NCI-H146 (cell line): ENCODE data around the gene TLE3.

Source experiments
- DNase-seq: peaks from one replicate; lab custom pipeline; 2025; lab: John Stamatoyannopoulos, UW

TLE3 gene

DNA sequence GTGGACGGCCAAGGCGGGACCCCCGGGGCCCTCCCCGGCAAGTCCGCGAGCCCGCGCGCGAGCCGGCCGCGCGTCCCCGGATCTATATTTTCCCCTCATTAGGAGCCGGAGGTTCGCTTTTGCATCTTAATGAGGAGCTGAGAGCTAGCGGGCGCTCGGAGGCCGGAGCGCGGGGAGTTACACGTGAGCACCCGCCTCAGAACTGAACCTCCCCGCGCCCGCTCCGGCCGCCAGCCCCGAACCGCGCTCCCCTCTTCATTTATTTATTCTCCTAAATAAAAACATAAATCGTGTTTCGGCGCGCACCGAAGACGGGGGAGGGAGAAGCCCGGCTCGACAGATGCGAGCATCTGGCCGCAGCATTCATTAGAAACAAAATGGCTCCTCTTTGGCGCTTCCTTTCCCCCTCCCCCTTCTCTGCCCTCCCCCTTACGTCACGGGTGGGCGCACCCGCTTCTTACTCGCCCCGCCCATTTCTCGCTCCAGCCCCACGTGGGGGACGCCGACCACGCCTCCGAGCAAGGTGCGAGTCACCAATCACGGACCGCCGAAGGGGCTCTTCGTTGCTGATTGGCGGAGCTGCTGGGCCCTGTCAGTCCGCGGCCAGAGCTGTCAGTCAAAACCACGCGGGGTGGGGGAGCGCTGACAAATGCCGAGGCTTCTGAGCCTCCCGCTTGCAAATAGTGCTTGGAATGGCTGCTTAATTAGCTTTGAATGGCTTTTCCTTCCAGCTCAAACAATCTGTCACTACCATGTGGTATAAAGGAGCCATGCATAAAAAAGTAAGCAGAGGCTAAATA, 1.6 kb upstream of the TLE3 start:
- peak; percentile 98 for DNase-seq

DNA sequence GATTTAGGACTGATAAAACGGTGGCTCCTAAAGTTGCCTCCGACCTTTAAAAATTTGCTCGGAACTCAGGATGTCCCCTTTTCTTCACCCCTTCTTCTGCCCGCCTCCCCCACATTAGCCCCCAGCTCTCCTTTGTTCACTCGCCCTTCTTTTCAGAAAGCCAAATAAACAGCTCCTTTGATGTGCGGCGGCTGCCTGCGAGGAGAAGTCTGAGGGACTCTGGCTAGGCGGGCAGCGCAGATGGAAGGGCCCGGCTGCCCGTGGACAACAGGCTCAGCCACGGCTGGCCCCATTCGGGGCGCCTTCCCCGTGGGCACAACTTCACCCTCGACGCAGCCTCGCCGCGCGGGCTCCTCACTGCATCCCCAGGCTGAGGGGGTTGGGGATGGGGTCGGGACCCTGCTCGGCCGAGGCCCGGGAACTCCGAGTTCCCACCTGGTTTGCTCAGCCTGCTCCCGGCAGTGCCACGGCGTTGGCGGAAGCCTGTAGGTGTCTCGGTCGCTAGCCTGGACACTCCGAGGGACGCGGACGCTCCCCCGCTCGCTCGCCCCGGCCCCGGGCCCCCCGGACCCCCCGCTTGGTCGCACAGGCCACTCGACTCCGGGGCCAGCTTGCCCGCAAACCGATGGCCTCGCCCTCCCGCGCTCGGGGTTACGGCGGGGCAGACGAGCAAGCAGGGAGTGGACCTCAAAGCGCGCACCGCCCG, 897 bp upstream of the TLE3 start:
- peak; percentile 53 for DNase-seq

DNA sequence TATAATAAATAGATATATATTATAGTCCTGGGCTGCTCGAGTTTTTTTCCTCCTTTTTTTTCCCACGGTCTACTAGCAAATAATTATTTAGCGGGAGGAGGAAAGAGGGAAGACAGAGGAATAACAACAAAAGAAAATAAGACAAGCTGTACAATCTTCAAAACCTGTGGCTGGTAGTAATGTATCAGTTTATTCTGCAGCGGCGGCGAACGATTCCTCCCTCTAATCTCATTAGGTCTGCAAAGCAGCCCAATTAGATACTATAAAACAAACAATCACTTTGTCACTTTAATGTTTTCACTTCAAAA, 390 bp upstream of the TLE3 start:
- no peak for DNase-seq

DNA sequence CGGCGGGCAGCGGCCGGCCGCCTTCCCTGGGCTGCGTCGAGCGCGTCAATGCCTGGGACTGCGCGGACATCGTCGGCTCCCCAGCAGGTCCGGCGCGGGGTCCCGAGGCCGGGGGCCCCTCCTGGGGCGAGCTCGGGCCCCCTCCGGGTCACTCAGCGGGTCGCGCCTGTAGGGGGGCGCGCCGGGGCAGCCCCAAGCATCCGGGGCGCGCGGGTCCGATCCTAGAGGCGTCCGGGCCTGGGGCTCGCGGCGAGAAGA, 725 bp downstream of the TLE3 start:
- DNase-seq, result no peak

DNA sequence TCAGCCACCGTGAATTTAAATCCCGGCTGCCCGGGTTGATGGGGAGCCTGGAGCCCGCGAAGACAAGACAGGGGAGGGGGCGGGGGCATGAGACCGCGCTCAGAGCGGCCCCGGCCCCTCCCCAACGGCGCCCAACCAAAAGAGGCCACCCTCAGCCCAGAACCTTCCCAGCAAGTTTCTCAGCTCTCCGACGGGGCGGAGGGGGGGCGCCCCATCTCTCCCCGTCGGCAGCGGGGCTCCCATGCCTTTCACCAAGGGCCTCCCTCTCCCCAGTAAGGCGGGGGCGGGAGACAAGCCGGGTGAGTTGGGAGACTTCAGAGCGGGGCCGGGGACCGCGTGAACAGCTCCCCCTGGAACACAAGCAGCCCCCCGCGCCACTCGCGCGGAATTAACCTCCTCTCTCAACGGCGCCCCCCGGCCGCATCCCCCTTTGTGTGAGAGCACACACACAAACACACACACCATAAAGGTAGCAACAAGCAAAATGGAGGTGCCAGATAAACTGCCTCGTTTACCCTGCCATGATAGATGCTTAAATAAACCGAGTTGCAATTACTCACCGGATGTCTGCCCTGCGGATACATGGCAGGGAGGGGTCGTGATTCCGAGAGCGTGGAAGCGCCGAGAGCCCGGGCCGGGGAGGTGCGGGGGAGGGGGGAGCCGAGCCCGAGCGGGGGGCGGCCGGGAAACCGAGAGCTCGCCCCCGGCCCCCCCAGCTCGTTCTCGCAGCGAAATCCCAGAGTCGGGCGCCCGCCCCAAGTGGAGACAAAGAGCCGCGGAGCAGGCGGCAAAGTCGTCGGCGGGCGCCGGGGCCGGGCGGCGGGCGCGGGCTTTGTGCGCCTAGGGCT, 1.3 kb downstream of the TLE3 start:
- peak; percentile 40 for DNase-seq

DNA sequence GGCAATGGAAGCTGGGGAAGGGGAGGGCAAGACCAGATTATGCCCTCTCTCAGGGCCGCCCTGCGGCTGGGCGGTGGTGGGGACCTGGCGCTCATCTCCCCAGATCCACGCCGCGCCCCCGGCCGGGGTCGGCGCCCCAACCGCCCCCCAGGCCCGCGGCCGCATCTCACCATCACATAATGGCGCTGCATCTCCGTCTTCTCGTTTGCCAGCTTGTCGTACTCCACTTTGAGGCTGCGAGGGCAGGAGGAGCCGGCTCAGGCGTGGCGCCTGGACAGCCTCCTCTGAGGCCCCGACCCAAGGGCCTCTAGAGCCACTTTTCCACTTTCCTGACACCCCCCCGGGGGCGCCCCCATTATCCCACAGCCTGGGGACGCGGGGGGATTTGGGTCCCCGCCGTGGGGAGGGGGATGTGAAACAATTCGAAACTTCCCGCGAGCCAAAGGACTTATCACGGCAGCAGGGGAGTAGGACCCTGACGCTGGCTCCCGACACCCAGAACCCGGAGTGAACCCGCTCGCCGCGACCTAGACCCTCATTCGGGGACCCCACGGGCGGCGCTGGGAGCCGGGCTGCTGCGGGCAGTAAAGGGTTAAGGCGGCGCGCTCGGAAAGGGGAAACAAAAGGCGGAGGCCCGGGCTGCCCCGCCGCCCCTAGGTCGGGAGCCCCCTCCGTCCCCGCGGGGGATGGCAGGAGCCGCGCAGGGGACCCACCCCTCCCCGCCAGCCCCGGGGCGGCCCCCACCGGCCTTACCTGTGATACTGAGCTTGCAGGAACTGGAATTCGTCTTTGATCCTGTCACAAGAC, 2.1 kb downstream of the TLE3 start:
- DNase-seq, result no peak

DNA sequence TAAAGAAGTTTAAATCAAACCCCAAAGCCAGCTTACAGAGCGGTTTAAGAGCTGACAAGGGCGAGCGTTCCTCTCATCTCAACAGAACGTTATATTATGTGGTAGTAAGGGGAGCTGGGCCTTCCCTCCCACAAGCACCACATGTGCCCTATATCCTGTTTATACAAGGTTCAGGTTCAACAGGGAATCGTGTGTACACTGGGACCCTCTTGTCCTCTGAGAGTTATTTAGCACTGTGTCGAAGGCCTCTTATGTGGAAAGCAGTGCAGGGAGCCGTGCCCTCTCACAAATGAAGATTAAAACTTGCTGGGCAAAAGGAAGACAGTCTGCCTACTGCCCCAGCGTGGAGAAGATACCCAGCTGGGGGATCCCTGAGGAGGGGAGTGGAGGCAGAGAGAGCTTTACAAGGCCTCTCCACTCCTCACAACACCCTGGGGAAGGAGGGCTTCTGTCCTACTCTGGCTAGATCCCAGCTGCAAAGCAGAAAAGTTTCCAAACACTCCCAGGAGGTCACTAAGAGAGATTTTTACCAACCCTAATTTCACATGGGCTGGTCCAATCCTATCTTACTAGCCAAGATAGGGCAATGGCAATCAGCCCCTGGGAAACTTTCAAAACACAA, 2.9 kb downstream of the TLE3 start:
- no peak for DNase-seq

DNA sequence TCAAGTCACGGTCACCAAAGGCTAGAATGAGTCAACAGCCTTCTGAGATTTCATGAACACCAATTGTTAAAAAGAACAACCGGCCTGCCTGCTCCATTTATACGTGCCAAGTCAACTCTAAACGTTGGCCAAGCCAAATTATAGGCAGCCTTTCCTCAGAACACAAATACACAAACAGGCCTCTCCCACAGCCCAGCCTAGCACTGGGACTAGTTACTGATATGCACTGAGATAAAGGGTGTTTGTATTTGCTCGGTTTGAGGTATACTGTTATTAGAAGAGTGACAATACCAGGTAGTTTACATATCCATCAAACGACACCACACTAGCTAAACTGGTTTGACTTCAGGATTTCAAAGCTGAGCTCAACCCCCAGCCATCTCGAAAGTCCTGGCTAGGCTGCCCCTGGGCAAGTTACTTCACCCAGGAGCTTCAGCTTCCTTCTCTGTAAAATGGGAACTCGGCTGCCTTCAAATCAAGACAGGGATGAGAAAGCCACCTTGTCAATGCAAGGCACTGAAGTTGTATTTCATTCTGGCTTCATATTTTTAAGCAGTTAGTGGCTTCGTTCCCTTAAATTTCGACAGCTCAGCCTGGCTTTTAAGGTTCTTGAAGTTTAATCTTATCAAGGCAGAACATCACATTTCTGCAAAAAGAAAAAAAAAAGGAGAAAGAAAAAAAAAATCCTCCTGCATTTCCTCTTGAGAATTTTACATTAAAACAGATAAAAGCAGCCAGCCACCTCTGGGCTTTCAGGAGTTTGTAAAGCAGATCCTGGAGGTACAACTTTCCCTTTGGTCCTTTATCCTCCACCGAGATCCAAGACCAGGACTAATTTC, 4.0 kb downstream of the TLE3 start:
- no peak for DNase-seq

DNA sequence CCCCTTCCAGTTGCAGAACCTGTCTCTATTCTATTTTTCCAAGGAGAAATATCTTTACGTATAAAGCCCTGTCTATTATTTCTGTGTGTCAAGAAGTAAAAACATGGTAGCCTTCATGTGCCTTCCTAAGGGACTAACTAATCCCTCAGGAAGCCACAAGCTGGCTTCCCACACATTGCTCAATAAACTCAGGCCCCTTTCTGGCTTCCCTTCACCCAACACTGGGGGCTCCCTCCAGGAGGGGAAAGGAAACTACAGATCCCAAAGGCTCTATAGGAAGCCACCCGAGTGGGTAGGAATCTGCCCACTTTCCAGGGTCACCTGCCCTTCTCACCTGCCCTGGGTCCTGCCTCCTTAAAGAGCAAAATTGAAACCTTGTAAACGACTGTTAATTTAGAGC, 4.6 kb downstream of the TLE3 start:
- no peak for DNase-seq

DNA sequence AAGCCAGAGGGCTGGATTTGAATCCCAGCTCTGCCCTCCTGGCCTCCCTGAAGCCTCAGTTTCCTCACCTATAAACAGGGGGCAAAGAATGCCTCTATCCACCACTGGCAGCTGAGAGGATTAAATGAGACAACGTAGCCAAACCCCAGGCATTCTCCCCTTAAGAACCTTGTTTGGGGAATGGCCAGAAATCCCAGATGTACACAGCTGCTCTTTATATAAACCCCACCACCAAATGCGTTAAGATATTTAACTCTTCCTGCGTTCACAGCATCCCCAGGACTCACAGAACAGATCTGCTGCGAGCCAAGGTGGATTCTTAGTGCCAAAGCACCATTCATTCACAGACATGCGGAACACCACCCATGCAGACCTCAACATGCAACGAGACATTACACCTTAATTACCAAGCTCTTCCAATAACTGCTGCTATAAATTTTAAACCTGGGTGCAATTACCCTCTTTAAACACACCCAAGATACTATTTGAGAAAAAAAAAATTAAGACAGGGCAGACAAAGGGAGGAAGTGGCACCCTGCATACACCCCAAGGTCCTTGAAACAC, 5.2 kb downstream of the TLE3 start:
- DNase-seq, result no peak

DNA sequence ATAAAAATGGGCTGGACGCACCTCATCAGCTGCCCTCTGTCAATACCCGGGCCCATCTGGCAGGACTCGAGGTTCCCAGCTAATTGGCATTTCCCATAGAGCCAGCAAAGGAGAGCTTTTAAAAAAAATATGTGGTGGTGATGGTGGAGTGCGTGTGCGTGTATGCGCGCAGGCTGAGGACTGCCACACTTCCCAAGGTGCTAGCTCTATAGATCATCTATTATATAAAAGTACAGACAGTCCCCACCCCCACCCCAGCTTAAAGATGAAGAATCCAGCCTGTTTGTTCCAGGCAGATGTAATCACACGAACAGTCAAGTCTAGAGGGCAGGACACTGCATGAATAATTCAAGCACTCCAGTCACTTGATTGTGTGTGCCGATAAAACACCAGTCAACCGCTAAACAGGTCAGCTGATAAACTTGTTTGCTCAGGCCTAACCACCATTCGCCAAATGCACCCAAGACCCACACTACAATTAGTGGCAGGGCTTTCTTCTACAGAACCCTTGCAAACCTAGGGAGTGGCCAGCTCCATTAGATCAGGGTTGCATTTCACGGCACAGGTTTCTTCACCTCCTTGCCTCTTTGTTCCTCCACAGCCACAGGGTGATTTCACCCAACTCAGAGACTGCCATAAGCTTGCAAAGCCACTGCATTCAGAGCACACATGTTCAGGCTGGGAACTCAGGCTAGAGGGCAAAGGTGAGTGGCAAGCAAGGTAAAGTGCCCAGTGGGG, 5.8 kb downstream of the TLE3 start:
- peak; percentile 72 for DNase-seq

DNA sequence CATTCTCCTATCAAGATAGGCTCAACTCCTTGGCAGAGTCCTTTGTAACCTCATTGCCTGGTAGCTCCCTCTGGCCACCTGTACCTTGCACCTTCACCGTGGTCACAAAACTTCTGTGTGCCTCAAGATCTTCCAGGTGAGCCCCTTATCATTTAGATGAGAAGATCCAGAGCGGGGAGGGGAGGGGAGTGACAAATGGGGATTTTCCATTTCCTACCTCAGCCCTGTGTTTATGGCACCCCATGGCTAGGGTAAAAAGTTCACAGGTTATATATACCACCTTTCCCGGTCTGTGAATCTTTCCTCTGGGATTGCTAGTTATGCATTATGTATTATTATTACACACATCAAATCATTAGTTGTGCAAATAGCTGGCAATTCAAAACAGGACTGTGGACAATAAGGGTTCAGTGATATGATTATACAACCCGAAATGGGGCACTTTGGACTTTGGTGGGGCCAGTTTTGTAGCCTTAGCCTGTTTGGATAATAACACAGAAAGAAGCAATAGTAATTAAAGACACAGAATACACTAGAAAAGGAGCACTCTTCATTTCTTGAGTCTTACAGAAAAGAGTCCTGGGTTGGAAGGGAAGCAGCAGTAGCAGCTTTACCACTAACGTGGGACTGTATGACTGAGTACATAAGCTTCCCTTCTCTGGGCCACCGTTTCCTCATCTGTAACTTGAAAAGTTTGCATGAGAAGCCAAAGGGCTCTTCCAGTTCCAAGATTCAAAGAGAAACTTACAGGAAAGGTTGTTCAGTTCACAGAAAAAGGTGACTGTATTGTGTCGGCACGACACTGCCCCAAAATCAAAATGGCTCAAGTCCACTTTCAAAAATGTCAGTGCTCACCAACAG, 7.1 kb downstream of the TLE3 start:
- DNase-seq, result no peak

DNA sequence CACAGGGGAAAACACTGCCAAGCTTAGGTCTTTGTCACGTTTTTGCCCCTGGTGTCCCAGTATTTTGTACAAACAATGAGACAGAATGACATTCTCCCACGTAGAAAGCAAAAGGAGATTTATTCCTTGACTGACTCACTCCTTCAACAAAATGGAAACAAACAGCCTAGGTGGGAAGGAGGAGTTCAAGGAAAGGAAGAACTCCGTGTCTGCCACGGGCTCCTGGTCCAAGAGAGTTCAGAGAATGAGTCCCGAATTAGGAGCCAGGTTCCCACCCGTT, 8.1 kb downstream of the TLE3 start:
- no peak for DNase-seq

DNA sequence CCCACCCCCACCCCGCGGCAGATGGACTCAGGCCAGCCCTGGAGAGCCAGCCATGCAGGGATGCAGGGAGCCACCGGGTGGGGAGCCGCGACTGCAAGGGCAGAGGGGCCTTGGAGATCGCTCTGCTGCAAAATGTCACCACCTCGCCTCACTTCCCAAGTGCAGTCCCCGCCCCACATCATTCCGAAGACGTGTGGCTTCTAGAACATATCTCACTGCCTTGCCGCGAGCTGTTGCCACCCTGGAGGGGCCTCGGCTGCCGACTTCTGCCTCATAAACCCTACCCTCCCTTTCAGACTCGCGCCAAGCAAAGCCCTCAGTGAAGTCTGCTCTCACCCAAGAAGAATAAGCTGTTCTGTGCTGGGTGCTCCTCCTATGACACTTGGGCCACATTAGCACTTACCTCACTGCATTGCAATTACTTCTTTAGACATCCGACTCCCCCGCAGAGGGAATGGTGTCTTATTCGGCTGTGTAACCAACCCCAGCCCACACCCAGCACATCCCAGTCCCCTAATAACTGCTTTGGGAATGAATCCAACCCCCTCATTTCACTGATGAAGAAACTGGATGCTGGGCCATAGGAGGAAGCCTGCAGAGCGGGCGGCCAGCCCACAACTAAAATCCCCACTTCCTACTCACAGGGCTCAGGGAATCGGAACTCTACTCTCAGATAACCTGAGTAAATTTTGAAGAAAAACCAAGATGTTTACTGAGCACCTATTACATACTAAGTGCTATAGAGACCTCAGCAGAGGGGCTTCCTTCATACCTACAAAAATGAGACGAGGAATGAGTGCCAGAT, 8.6 kb downstream of the TLE3 start:
- no peak for DNase-seq

DNA sequence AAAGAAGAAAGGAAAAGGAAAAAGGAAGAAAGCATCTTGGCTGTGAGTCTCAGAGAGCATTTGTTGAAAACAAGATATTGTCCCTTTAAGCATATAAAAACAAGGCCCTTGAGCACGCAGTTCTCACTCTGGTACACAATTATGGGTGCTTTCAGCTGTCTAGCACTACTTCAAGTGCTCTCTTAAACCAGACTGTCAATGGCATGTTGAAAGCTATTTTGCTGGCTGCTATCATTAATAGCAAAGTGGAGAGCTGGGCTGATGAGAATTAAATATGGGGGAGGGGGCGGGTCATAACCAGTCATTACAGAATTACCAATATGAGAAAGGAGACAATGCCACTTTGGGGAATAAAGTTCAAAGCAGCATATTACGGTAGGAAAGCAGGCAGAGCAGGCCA, 9.3 kb downstream of the TLE3 start:
- no peak for DNase-seq

DNA sequence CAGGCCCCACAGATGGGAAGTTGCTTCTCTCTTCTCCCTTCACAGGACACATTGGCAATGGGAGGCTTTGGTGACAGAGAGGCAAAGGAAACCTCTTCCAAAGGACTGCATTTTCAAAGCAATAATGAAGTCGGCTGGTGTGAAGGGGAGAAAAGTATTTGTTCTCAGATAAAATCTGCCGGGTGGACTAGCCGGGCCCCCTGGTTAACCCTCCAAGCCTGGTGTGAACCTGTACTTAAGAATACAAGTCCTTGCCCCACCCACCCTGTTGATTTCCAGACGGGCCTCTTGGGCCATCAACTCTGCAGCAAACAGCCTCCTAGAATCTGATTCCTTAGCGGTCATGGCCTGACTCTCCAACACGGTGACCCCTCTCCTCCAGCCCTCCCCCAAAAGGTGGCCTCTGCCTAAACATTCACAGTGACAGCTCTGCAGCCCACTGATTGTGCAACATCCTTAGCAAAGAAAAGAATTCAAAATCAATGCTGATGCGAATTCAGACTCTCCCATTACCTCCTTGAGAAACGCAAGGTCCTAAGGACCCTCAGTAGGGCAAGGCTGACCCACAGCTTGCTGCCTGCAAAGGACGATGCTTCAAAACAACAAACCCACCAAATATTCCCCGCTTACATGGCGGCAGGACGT, 9.9 kb downstream of the TLE3 start:
- DNase-seq, result no peak

DNA sequence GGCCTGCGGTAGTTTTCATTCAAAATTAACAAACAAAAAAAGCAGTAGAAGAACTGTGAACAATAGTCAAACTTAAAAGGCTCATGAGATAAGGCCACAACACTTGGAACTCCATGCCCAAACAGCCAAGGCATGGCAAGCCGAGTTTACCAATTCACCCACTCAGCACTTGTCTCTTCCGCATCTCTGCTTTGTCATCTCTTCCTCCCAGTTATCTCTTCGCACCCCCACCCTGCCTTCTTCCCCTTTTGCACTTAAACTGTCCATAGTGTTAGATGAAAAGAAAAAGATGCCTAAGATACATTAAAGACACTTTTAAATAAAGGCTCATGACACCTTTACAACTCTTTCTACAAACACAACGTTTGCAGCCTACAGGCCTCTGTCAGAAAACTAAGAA, 11.1 kb downstream of the TLE3 start:
- no peak for DNase-seq

DNA sequence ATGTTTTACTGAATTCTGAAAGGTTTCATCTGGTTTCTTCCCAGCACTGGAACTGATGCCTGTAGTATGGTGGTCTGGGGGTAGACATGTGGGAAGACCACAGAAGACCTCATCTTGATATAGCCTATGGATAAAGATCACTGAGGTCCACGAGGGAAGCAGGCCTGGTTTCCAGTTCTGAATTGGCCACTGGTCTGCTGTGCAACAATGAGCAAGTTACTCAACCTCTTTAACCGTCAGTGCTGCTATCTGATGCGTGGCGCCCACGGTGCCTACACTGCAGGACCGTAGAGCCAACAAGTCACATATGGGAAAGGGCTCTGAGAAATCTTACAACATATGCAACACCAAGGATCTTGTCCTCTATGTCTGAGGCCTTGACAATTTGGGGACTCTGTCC, 13.3 kb downstream of the TLE3 start:
- DNase-seq, result no peak
